Testis (tissue), 3 donors: ENCODE data around the gene GDI1. TPM values are rescaled to one million over a fixed set of nuclear protein-coding genes. Genes with fewer than 3 reads are reported as not detected.

Experiments
- DNase-seq: peaks from one replicate; pipeline ENCODE4 v3.0.0-alpha.2; 2019
- H3K27ac ChIP-seq, 2 donors: fragments of 200-600 bp; sonication (generic); one replicate each; pipeline ENCODE4 v1.5.1; 2019
- H3K27me3 ChIP-seq: fragments of 200-600 bp; sonication (generic); one replicate; pipeline ENCODE4 v1.5.1; 2019
- H3K36me3 ChIP-seq: fragments of 200-600 bp; sonication (generic); one replicate; pipeline ENCODE4 v1.5.1; 2017; ENCODE audit warnings: low read depth; ENCODE audit errors: missing control alignments
- H3K4me1 ChIP-seq: fragments of 200-600 bp; sonication (generic); one replicate; pipeline ENCODE4 v1.5.1; 2019
- H3K4me3 ChIP-seq, 2 donors: fragments of 200-600 bp; sonication (generic); one replicate each; pipeline ENCODE4 v1.5.1; 2017 to 2019
- H3K9me3 ChIP-seq: fragments of 200-600 bp; sonication (generic); one replicate; pipeline ENCODE4 v1.5.1; 2017
- POLR2A ChIP-seq: fragments of 450-650 bp; IDR thresholded peaks from one replicate; pipeline ENCODE4 v1.6.1; 2017; ENCODE audit warnings: antibody characterized with exemption, mild to moderate bottlenecking, moderate library complexity
- whole genome bisulfite sequencing, 2 donors: methylation state at CpG; one replicate each; pipeline ENCODE4 v1.1.5; 2018; 5-methylcytosine and 5-hydroxymethylcytosine counted together
- intact Hi-C: fragments of 100-400 bp; cut with DNase I; formaldehyde crosslinking; loops from one replicate; pipeline ENCODE4 v1.15.1; 2023; ENCODE audit warnings: low total_unique reads
- microRNA-seq, 2 donors: library from miRNA; unstranded; fragments of <30 nt; microRNA quantifications; one replicate each; pipeline ENCODE4, GENCODE V29; 2016; ENCODE audit warnings: borderline number of aligned reads in 2 of 2, borderline replicate concordance in 1 of 2
- polyA plus RNA-seq: library from polyadenylated mRNA; stranded (reverse); fragments of 350-450 nt; fragmentation: Illumina TruSeq; extraction: RNeasy Lipid Tissue Mini Kit (QIAGEN cat#74804); gene quantifications from one replicate; pipeline ENCODE4 v1.2.3, GENCODE V29; 2014; ENCODE audit warnings: low read depth, low replicate concordance; ENCODE audit not compliant: insufficient read depth
- small RNA-seq, 2 donors: library from RNA; depleted of rRNA; stranded (forward); fragments of <200 nt; gene quantifications; one replicate each; pipeline ENCODE3, GENCODE V24; 2016
- total RNA-seq, 2 donors: library from RNA; depleted of rRNA; stranded (reverse); fragments of >200 nt; gene quantifications; one replicate each; pipeline ENCODE4 v1.2.3, GENCODE V29; 2016
- TF ChIP-seq, protein P1 (sequence below), 3 experiments: fragments of 450-650 bp in 2 of 3; fragments of 200-600 bp in 1 of 3; sonication (generic) in 1 of 3; IDR thresholded peaks; one replicate each; pipeline ENCODE4 v1.5.1; 2016 to 2019; ENCODE audit warnings: antibody characterized with exemption in 3 of 3, mild to moderate bottlenecking in 2 of 3, moderate library complexity in 1 of 3

GDI1 gene
- total and polyA plus RNA-seq, 3 donors from 2014 or later = 118 to 162 (median 158) TPM

- intact Hi-C loops = no loop called here
- H3K27ac ChIP-seq = peak within 1 kb of the TSS; percentile 74 to 86
- peak; percentile 92 for DNase-seq
- no peaks in the 10 kb centered on the region for H3K36me3 ChIP-seq
- H3K9me3 ChIP-seq = no peaks in the 10 kb centered on the region
- H3K27me3 ChIP-seq = no peaks in the 10 kb centered on the region
- H3K4me1 ChIP-seq = peaks cover 7% of the 10 kb centered on the region
- H3K4me3 ChIP-seq = peak within 1 kb of the TSS; percentile 58 to 61
- peak; percentile 46 for TF ChIP-seq POLR2A
- TF ChIP-seq, protein P1, sequence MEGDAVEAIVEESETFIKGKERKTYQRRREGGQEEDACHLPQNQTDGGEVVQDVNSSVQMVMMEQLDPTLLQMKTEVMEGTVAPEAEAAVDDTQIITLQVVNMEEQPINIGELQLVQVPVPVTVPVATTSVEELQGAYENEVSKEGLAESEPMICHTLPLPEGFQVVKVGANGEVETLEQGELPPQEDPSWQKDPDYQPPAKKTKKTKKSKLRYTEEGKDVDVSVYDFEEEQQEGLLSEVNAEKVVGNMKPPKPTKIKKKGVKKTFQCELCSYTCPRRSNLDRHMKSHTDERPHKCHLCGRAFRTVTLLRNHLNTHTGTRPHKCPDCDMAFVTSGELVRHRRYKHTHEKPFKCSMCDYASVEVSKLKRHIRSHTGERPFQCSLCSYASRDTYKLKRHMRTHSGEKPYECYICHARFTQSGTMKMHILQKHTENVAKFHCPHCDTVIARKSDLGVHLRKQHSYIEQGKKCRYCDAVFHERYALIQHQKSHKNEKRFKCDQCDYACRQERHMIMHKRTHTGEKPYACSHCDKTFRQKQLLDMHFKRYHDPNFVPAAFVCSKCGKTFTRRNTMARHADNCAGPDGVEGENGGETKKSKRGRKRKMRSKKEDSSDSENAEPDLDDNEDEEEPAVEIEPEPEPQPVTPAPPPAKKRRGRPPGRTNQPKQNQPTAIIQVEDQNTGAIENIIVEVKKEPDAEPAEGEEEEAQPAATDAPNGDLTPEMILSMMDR (IDR thresholded peaks at IDR 0.05) = no peak
- WGBS, 2 donors = 0 to 3% methylated on average over 7 to 16 of the region's 71 CpGs
These were observed 53.6 kb downstream of the GDI1 start, which contains the start of gene SLC10A3 for GRCh38 chrX:154490414-154491083. Gene SLC10A3, minus strand, starts transcription at chrX:154490629. Its CDS starts 1,689 bp downstream, at chrX:154488940.

Small RNA genes lying within 50 kb of the gene (microRNA-seq; reads per million reads assigned to microRNA genes)
- gene MIR6858 = 4.2 to 6.2 reads per million in 2 donors

Small RNA genes lying within 50 kb of the gene (small RNA-seq; reads per million reads assigned to genes)
- gene MIR6858 = 0 to 0.19 reads per million in 2 donors
- 0 reads per million in 2 donors for gene SNORA70

Other genes starting within 250 kb of the GDI1 start
- not detected for gene OPN1MW2, start 217.4 kb upstream of the GDI1 start, total RNA-seq
- gene OPN1MW2, start 217.4 kb upstream of the GDI1 start, polyA plus RNA-seq = not detected
- not detected for gene OPN1MW3, start 179.6 kb upstream of the GDI1 start, total RNA-seq
- not detected for gene OPN1MW3, start 179.6 kb upstream of the GDI1 start, polyA plus RNA-seq
- 1 to 10 TPM; 4.2 to 6.4 TPM for gene TEX28, start 142.0 kb upstream of the GDI1 start, total RNA-seq
- gene TEX28, start 142.0 kb upstream of the GDI1 start, polyA plus RNA-seq = 9.0 TPM
- 100 to 1,000 TPM; 224 to 268 TPM for gene TKTL1, start 141.4 kb upstream of the GDI1 start, total RNA-seq
- gene TKTL1, start 141.4 kb upstream of the GDI1 start, polyA plus RNA-seq = 233 TPM
- gene FLNA, start 62.5 kb upstream of the GDI1 start, total RNA-seq = 100 to 1,000 TPM; 400 to 532 TPM
- 474 TPM for gene FLNA, start 62.5 kb upstream of the GDI1 start, polyA plus RNA-seq
- 10 to 100 TPM; 65.6 to 69.6 TPM for gene EMD, start 57.9 kb upstream of the GDI1 start, total RNA-seq
- 74.2 TPM for gene EMD, start 57.9 kb upstream of the GDI1 start, polyA plus RNA-seq
- 1,000 to 10,000 TPM in 1 of 2 donors, 100 to 1,000 TPM in 1; 925 to 1,913 TPM for gene RPL10, start 38.8 kb upstream of the GDI1 start, total RNA-seq
- 1,423 TPM for gene RPL10, start 38.8 kb upstream of the GDI1 start, polyA plus RNA-seq
- 10 to 100 TPM; 36.5 to 42.2 TPM for gene DNASE1L1, start 27.9 kb upstream of the GDI1 start, total RNA-seq
- 18.5 TPM for gene DNASE1L1, start 27.9 kb upstream of the GDI1 start, polyA plus RNA-seq
- 10 to 100 TPM; 32.1 to 48.7 TPM for gene TAFAZZIN, start 25.6 kb upstream of the GDI1 start, total RNA-seq
- 11.8 TPM for gene TAFAZZIN, start 25.6 kb upstream of the GDI1 start, polyA plus RNA-seq
- gene ATP6AP1, start 8.5 kb upstream of the GDI1 start, total RNA-seq = 100 to 1,000 TPM in 1 of 2 donors, 10 to 100 TPM in 1; 95.1 to 158 TPM
- gene ATP6AP1, start 8.5 kb upstream of the GDI1 start, polyA plus RNA-seq = 119 TPM
- gene FAM50A, start 7.0 kb downstream of the GDI1 start, total RNA-seq = 10 to 100 TPM; 38.4 to 38.5 TPM
- 29.6 TPM for gene FAM50A, start 7.0 kb downstream of the GDI1 start, polyA plus RNA-seq
- 10 to 100 TPM; 37.3 to 63.5 TPM for gene PLXNA3, start 21.1 kb downstream of the GDI1 start, total RNA-seq
- 24.7 TPM for gene PLXNA3, start 21.1 kb downstream of the GDI1 start, polyA plus RNA-seq
- 10 to 100 TPM; 29.1 to 30.9 TPM for gene LAGE3, start 42.1 kb downstream of the GDI1 start, total RNA-seq
- 12.4 TPM for gene LAGE3, start 42.1 kb downstream of the GDI1 start, polyA plus RNA-seq
- gene UBL4A, start 49.5 kb downstream of the GDI1 start, total RNA-seq = 10 to 100 TPM; 16.8 to 18.9 TPM
- gene UBL4A, start 49.5 kb downstream of the GDI1 start, polyA plus RNA-seq = 13.3 TPM
- gene SLC10A3, start 53.5 kb downstream of the GDI1 start, total RNA-seq = 10 to 100 TPM; 25.0 to 26.5 TPM
- 22.4 TPM for gene SLC10A3, start 53.5 kb downstream of the GDI1 start, polyA plus RNA-seq
- gene FAM3A, start 79.1 kb downstream of the GDI1 start, total RNA-seq = 10 to 100 TPM; 24.7 to 41.1 TPM
- gene FAM3A, start 79.1 kb downstream of the GDI1 start, polyA plus RNA-seq = 24.0 TPM
- gene G6PD, start 109.7 kb downstream of the GDI1 start, total RNA-seq = 100 to 1,000 TPM; 263 to 419 TPM
- gene G6PD, start 109.7 kb downstream of the GDI1 start, polyA plus RNA-seq = 206 TPM
- gene IKBKG, start 110.5 kb downstream of the GDI1 start, total RNA-seq = 10 to 100 TPM; 28.1 to 38.7 TPM
- gene IKBKG, start 110.5 kb downstream of the GDI1 start, polyA plus RNA-seq = 27.9 TPM
- gene CTAG1A, start 148.0 kb downstream of the GDI1 start, total RNA-seq = 10 to 100 TPM; 14.7 to 18.1 TPM
- gene CTAG1A, start 148.0 kb downstream of the GDI1 start, polyA plus RNA-seq = 7.1 TPM
- gene CTAG1B, start 182.1 kb downstream of the GDI1 start, total RNA-seq = 10 to 100 TPM; 18.0 to 20.3 TPM
- gene CTAG1B, start 182.1 kb downstream of the GDI1 start, polyA plus RNA-seq = 7.1 TPM
- gene CTAG2, start 216.4 kb downstream of the GDI1 start, total RNA-seq = 10 to 100 TPM; 17.3 to 27.6 TPM
- gene CTAG2, start 216.4 kb downstream of the GDI1 start, polyA plus RNA-seq = 8.4 TPM